ENCODE data around the gene NUMBL.
"Not testable (repeated sequence)": the region's sequence is repeated elsewhere in the genome, so short reads cannot be mapped to it uniquely, and the experiment has no call there.

NUMBL gene

DNA sequence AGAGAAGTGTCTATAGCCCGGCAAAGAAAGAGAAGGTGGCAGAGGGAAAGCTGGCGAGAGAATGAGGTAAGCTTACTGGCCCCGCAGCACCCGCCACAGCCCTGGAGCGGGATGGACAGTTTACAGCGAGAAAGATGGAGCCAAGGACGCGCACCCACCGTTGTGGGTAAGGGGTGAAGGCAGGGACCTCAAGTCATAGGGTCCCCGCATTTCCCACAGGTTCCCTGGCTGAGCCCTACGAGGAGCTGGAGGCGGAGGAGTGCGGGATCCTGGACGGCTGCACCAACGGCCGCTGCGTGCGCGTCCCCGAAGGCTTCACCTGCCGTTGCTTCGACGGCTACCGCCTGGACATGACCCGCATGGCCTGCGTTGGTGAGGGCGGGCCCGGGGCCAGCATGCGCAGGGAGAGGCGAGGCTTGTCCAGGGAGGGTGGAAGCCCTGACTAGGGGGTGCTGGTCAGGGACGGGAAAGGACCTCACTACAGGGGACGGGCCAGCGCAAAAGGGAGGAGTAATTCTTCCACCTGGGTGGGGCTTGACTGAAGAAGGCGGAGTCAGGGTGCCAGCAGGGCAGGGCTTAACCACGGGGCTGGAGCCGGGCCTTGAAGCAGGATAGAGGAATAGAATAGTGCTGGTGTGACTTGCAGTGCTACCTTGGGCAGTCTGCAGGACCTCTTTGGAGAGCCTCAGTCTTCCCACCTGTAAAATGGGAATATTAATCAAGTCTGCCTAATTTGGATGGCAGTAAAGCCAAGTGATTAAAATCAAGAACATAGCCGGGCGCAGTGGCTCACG is 62.8 kb downstream of the NUMBL start:
- no peak for DNase-seq (ENCODE audit: low spot score)

- DNase-seq (ENCODE audit: low spot score): no peak
Measured at GRCh38 chr19:40626918-40627317, 63.5 kb downstream of the NUMBL start.

DNA sequence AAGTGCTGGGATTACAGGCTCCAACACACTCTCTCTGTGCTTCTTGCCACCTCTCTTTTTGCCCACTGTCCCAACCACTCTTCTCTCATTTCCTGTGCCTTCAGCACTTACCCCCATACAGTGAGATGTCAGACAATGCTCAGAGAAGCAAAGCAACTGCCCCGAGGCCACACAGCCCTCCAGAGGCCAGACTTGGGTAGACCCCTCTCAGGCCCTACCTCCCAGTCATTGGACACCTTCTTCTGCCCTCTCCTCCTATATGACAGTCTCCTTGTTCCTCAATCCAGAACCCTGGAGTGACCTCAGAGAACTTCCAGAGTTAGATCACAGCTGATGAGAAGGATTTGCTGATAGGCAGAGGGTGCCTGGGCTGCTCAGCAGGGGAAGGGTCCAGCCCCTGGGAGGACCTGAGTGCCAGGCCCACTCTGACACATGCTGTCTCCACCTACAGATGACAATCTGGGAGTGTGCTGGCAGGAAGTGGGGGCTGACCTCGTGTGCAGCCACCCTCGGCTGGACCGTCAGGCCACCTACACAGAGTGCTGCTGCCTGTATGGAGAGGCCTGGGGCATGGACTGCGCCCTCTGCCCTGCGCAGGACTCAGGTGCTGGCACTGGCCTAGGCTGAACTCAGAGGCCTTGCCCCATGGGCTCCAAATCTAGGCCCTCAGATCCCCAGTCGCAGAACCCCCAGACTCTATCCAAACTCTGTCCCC is 64.9 kb downstream of the NUMBL start:
- no peak for DNase-seq (ENCODE audit: low spot score)

DNA sequence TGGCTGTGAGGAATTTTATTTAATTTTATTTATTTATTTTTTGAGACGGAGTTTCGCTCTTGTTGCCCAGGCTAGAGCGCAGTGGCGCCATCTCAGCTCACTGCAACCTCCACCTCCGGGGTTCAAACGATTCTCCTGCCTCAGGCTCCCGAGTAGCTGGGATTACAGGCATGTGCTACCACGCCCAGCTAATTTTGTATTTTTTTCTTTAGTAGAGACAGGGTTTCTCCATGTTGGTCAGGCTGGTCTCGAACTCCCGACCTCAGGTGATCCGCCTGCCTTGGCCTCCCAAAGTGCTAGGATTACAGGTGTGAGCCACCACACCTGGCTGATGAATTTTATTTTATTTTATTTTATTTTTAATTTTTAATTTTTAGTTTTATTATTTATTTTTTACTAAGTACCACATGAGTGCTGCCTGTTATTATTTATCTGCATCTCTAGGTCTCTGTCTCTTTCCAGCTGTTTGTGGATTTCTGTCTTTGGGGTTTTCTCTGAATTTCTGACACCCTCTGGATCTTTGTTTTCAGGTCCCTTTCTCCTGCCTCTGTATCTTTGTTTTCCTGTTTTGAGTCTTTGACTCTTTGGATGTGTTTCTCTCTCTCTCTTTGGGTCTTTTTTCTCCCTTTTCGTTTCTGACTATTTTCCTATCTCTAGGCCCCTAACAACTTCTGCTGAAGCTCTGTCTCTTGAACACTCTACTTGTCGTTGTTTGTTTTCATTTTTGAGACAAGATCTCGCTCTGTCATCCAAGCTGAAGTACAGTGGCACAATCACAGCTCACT is 65.9 kb downstream of the NUMBL start:
- DNase-seq (ENCODE audit: low spot score): not testable (repeated sequence)

DNA sequence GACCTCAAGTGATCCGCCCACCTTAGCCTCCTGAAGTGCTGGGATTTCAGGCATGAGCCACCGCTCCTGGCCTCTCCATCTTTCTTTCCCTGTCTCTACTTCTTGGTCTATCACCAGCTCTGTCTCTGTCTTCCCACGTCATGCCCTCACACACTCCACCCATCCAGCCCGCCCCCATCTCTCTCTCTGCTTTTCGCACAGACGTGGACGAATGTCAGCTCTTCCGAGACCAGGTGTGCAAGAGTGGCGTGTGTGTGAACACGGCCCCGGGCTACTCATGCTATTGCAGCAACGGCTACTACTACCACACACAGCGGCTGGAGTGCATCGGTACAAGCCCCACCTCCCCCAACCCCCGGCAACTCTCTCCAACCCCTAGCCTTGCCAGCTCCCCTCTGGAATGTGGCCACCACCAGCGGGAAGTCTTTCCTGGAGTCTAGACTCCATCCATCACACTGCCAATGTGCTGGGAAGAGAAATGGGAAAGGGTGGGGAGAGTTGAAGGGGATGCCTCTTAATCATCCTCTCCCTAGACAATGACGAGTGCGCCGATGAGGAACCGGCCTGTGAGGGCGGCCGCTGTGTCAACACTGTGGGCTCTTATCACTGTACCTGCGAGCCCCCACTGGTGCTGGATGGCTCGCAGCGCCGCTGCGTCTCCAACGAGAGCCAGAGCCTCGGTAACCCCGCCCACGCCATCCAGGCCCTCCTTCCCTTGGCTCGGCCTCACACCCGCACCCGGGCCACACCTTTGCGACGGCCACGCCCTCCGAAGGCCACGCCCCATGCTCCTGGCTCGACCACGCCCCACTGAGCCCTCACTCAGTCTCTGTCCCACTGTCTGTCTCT is 66.8 kb downstream of the NUMBL start:
- DNase-seq (ENCODE audit: low spot score): no peak

GRCh38 chr19:40622773-40623075 is 67.7 kb downstream of the NUMBL start:
- DNase-seq (ENCODE audit: low spot score): no peak

DNA sequence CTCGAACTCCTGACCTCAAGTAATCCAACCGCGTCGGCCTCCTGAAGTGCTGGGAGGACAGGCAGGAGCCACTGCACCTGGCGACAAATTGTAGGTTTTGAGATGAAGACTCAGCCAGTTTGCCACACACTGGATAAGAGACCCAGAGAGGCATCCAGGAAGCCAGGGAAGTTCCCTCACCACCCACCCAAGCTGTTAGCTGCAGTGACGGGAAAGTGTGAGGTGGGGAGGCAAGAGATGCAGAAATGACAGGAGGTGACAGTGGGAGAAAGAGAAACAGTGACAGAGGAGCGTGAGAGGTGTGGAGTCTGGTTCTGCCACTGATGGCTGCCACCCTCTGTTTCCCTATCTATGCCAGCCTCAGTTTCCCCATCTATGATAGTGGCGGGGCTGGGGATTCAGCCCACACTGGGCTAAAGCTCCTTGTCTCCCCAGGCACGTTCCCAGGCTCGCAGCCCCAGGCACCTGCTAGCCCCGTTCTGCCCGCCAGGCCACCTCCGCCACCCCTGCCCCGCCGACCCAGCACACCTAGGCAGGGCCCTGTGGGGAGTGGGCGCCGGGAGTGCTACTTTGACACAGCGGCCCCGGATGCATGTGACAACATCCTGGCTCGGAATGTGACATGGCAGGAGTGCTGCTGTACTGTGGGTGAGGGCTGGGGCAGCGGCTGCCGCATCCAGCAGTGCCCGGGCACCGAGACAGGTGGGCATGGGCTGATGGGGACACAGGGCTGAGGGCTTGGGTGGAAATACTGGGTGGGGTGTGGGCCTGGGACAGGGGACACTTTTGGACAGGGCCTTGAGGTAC is 68.3 kb downstream of the NUMBL start:
- no peak for DNase-seq (ENCODE audit: low spot score)

DNA sequence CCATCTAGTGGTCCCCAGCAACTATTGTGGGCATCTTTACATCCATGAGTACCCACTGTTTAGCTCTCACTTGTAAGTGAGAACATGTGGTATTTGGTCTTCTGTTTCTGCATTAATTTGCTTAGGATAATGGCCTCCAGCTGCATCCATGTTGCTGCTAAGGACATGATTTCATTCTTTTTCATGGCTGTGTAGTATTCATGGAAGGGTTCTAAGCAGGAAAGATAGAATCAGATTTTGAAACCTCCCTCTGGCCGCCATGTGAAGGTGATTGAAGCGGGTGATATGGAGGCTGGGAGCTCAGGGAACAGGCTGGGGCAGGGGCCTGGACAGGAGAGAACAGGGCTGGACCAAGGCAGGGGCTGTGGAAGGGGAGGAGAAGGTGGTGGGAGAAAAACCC is 69.2 kb downstream of the NUMBL start:
- no peak for DNase-seq (ENCODE audit: low spot score)

GRCh38 chr19:40620161-40620485 is 70.3 kb downstream of the NUMBL start:
- DNase-seq (ENCODE audit: low spot score): no peak

GRCh38 chr19:40619333-40620160 is 70.9 kb downstream of the NUMBL start:
- DNase-seq (ENCODE audit: low spot score): no peak

DNA sequence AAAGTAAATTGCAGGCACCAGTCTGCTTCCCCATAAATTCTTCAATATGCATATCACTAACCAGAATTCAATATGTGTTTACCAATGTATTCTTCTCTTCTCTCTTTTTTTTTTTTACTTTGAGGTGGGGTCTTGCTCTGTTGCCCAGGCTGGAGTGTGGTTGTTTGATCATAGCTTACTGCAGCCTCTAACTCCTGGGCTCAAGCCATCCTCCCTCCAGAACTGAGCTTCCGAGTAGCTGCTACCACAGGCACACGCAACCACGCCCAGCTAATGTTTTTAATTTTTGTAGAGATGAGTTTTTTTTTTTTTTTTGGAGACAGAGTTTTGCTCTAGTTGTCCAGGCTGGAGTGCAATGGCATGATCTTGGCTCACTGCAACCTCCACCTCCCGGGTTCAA is 72.5 kb downstream of the NUMBL start:
- DNase-seq (ENCODE audit: low spot score): no peak

GRCh38 chr19:40616941-40617340 is 73.5 kb downstream of the NUMBL start:
- no peak for DNase-seq (ENCODE audit: low spot score)

DNA sequence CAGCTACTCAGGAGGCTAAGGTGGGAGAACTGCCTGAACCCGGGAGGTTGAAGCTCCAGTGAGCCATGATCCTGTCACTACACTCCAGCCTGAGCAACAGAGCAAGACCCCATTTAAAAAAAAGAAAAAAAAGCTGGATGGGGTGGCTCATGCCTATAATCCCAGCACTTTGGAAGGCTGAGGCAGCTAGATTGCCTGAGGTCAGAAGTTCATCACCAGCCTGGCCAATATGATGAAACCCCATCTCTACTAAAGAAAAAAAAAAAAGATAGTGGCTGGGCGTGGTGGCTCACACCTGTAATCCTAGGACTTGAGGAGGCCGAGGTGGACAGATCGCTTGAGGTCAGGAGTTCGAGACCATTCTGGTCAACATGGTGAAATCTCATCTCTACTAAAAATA is 74.3 kb downstream of the NUMBL start:
- DNase-seq (ENCODE audit: low spot score): no peak
